RWPE1 (cell line): Measurements from ENCODE around the gene PDZRN4.

Experiments
- CTCF ChIA-PET: fragments of 350-600 bp; sonication (Branson Sonifier 250); formaldehyde crosslinking; extraction: SDS; loops from one replicate; lab custom pipeline; 2021; lab: Yijun Ruan, JAX
- POLR2A ChIA-PET: fragments of 400-600 bp; formaldehyde crosslinking; extraction: SDS; loops from one replicate; lab custom pipeline; 2020; ENCODE audit warnings: antibody characterized with exemption; ENCODE audit not compliant: low non-redundant PET; lab: Yijun Ruan, JAX
- DNase-seq: peaks from one replicate; pipeline ENCODE4 v3.0.0; 2012; ENCODE audit warnings: low spot score
- H3K27ac ChIP-seq: fragments of 450-650 bp; 2 replicates; pipeline ENCODE4 v1.5.1; 2017
- CTCF ChIP-seq: fragments of 450-650 bp; conservative IDR thresholded peaks from 2 replicates; pipeline ENCODE4 v1.5.1; 2017; ENCODE audit warnings: low read depth, mild to moderate bottlenecking

Gene PDZRN4

GRCh38 chr12:41528874-41529273 lies 340.8 kb downstream of the PDZRN4 start:
- DNase-seq = no peak
- ChIA-PET CTCF (no interaction called here), POLR2A (no interaction called here)
- no peak for TF ChIP-seq CTCF
- no peak overlapping the region for H3K27ac ChIP-seq

GRCh38 chr12:41530441-41530840 lies 342.3 kb downstream of the PDZRN4 start:
- DNase-seq = no peak
- ChIA-PET CTCF (no interaction called here), POLR2A (no interaction called here)
- no peak for TF ChIP-seq CTCF
- H3K27ac ChIP-seq = no peak overlapping the region

GRCh38 chr12:41531147-41531829 lies 343.2 kb downstream of the PDZRN4 start:
- DNase-seq = no peak
- ChIA-PET POLR2A (no interaction called here), CTCF (interaction anchor here (0.7 kb wide), 1 partner anchor 493 kb away, joined by 3 read pairs; no protein-coding TSS in a partner anchor)
- no peak overlapping the region for H3K27ac ChIP-seq
- no peak for TF ChIP-seq CTCF

GRCh38 chr12:41532072-41532471 lies 344.0 kb downstream of the PDZRN4 start:
- ChIA-PET CTCF (interaction anchor here (0.7 kb wide), 1 partner anchor 492 kb away, joined by 3 read pairs; no protein-coding TSS in a partner anchor), POLR2A (no interaction called here)
- no peak for TF ChIP-seq CTCF
- no peak overlapping the region for H3K27ac ChIP-seq
- no peak for DNase-seq

GRCh38 chr12:41536813-41537490 lies 348.8 kb downstream of the PDZRN4 start:
- H3K27ac ChIP-seq = no peak overlapping the region
- no peak for TF ChIP-seq CTCF
- no peak for DNase-seq
- POLR2A ChIA-PET = no interaction called here
- CTCF ChIA-PET = interaction anchor here (0.8 kb wide), 1 partner anchor 721 kb away, joined by 4 read pairs; no protein-coding TSS in a partner anchor

- DNase-seq = no peak
- TF ChIP-seq CTCF = no peak
- ChIA-PET POLR2A (no interaction called here), CTCF (interaction anchor here (0.8 kb wide), 1 partner anchor 721 kb away, joined by 4 read pairs; no protein-coding TSS in a partner anchor)
- H3K27ac ChIP-seq = no peak overlapping the region
These were observed 349.4 kb downstream of the PDZRN4 start for GRCh38 chr12:41537522-41537921.
